SIG-M5 (cell line): ENCODE measurements around the gene PLA2R1.

Experiments used
- DNase-seq: peaks from one replicate; lab custom pipeline; 2025; lab: John Stamatoyannopoulos, UW

PLA2R1 gene

GRCh38 chr2:159933727-159934049, 128.7 kb downstream of the PLA2R1 start:
- peak; percentile 81 for DNase-seq

GRCh38 chr2:159933040-159933726, 129.2 kb downstream of the PLA2R1 start:
- no peak for DNase-seq

GRCh38 chr2:159926695-159927094, 135.7 kb downstream of the PLA2R1 start:
- DNase-seq, result no peak

- no peak for DNase-seq
These were observed 136.4 kb downstream of the PLA2R1 start for GRCh38 chr2:159925975-159926374.

DNA sequence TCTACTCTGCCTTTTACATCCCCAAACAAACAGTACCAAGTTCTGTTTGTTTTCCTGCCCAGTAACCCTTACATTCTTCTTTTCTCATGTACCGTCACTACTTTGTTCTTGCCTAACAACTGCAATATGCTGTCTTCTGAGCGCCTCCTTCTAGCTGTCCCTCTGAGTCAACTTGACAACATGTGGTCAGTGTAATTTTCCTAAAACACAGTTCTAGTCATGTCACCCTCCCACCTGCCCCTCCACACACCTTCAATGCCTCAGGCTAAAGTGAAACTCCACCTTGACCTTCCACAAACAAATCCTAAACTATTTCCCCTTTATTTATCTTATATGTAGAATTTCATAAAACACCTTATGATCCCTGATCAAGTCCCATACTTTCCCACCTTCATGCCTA, 139.9 kb downstream of the PLA2R1 start:
- no peak for DNase-seq

DNA sequence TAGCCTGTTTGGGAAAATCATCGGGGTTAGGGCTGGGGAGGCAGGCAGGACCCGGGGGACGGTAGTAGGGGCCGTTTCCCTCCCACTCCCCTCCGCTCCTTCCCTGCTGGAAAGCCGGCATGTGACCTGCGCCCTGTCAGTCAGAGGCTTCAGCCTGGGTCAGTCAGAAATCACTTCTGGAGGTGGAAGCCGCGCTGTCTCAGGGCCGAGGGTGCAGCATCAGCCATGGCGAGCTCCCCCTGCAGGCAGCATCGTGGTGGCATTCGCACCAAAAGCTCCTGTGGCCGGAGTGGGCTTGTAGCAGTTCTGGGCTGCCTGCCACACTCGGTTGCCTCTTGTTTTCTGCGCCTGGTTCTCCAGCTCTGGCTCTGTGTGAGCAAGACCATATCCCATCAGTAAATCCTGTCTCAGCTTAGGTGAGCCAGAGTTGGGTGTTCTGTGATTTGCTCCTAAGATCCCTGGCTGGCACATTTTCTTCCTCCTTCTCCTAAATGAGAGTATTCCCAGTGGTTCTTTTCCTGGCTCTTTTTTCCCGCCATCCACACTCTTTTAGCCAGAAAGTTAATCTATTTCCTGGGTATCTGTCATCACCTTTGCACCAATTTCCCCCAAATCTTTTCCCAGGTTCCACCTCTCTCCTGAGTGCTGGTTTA, 140.5 kb downstream of the PLA2R1 start:
- no peak for DNase-seq

GRCh38 chr2:159916511-159916910, 145.9 kb downstream of the PLA2R1 start:
- no peak for DNase-seq

- DNase-seq, result no peak
These were observed 148.5 kb downstream of the PLA2R1 start for GRCh38 chr2:159913900-159914299.

DNA sequence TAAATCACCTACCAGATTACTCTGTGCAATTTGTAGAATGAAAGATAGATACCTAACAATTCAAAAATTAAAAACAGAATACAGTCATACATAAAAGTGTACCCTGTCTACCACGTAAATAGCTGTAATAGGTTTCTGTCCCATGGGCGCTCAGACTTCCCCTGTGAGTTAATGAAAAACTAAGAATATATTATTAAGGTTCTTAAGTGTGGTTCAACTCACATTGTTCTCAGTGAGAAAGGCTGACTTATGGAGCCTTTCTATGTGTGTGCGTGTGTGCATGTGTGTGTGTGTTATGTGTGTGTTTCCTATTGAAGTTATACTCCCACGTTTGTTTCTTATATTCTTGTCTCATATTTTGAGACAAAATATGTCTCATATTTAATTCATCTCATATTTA, 149.8 kb downstream of the PLA2R1 start:
- no peak for DNase-seq

DNA sequence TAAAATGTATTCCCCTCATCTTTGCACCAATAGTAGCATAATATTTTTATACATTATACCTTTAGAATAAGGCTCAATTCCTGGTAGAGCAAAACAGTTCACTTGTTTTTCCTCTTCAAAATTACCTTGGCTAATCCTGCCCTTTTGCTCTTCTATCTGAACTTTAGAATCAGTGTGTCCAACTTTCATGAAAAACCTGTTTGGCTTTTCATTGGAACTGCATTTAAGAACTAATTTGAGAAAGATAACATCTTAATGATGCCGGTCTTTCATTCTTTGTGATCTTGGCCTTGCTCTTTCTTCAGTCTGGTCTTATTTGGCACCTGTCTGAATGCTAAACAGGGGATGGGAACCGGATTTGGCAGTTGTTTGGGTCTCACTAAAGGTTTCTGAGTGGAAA, 151.5 kb downstream of the PLA2R1 start:
- DNase-seq, result no peak

GRCh38 chr2:159908623-159909022, 153.8 kb downstream of the PLA2R1 start:
- DNase-seq, result no peak

DNA sequence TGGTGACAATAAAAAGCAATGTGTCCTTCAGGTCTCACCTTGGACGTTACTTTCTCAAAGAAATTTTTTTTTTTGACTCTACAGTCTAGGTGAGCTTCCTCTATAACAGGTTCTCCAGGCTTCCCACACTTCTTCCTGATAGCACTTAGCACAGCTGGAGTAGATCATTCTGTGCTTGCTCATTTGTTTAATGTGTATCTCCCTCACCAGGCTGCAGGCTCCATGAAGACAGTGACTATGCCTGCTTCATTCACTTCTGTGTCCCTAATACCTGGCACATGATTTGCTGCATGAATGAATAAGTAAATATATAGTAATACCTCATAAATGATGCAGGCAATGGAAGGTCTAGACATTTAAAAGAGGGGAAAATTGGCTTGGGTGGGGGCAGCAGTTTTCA, 154.5 kb downstream of the PLA2R1 start:
- DNase-seq, result no peak

DNA sequence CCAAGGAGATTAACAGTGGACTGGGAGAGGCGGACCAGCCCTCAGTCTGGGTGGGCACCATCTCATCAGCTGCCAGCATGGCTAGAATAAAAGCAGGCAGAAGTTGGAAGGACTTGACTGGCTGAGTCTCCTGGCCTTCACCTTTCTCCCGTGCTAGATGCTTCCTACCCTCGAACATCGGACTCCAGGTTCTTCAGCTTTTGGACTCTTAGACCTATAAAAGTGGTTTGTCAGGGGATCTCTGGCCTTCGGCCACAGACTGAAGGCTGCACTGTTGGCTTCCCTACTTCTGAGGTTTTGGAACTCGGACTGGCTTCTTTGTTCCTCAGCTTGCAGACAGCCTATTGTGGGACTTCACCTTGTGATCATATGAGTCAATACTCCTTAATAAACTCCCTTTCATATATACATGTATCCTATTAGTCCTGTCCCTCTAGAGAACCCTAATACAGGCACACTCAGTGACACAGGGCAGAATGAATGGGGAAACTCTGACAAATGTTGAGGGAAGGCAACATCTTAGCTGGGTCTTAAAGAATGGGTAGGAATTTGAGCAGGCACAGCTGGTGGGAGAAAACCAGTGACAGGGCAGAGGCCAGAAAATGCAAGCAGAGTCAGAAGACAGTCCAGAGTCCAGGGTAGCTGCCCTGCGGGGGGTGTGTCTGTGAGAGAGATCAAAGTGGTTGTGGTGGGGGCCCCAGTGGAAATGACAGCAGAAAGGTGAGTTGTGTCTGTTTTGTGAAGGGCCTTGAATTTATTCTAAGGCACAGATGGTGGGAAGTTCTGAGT, 156.3 kb downstream of the PLA2R1 start:
- DNase-seq, result no peak

DNA sequence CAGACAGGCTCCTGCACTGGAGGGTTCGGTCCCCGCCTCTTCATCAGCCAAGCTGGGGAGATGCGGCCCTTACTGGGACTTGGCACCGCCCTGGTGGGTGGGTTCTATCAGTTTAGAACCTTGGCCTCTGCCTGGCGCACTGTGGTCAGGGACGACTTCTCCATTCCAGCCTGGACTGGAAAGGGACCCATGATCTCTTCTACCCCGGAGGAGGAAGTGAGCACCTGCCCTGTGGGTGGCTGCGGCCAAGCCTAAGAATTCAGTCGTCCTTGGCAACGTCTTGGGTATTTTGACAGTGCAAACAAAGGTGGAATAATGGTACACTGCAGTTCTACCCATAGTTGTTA, 157.5 kb downstream of the PLA2R1 start:
- peak; percentile 69 for DNase-seq

DNA sequence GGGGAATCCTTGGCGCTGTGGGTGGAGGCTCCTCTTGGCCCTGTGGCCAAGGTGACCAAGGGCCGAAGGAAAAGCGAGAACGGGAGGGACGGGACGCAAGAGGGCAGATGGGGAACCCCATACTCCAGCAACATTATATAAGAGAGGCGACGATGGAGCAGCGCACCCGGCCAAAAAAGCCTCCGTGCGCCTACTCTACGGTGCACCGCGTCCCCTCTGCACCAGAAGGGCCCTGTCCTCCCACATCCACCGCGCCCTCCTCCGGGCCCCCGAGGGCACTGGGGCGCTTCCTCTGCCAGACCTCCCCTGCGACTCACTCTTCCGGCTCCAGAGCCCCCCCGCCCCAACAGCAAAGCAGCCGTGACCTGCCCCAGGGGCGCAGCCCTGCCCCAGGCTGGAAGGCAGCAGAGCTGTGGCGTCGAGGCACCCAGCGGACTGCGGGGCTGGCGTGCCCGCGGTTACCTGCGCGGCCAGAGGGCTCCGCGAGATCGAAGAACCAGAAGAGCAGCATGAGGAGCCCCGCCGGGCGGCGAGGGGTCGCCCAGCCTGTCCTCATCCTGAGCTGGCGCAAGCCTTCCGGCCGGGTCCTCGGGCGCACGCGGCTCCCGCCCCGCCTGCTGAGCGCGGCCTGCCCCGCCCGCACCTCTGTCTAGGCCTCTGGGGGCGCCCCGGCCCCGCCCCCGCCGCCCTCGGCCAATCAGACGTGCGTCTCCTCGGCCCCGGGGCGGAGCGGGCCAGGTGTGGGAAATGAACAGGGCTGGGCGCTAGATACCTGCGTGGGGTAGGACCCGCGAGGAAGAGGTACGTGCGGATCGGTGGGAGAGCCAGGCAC, 158.1 kb downstream of the PLA2R1 start, which contains the start of gene LY75:
LY75 (minus strand) TSS at position 630 of the 832 bp plus-strand sequence.
- DNase-seq, result no peak

- no peak for DNase-seq
These were observed 158.8 kb downstream of the PLA2R1 start for GRCh38 chr2:159903443-159904126.

GRCh38 chr2:159902722-159903121, 159.7 kb downstream of the PLA2R1 start:
- no peak for DNase-seq

GRCh38 chr2:159900343-159900742, 162.1 kb downstream of the PLA2R1 start:
- DNase-seq, result no peak

- no peak for DNase-seq
These were observed 164.0 kb downstream of the PLA2R1 start for GRCh38 chr2:159898441-159898840.

GRCh38 chr2:159897720-159898119, 164.7 kb downstream of the PLA2R1 start:
- no peak for DNase-seq

- DNase-seq, result no peak
These were observed 165.3 kb downstream of the PLA2R1 start for GRCh38 chr2:159897081-159897480.
